Inflammatory macrophage treated with lipopolysaccharide for 1 hour (primary cell): ENCODE measurements around the gene CALCR.
"Not testable (repeated sequence)": the region's sequence is repeated elsewhere in the genome, so short reads cannot be mapped to it uniquely, and the experiment has no call there.

Experiments used
- DNase-seq, 2 donors: peaks; one replicate each; pipeline ENCODE4 v3.0.0-alpha.2; 2020 to 2022

The CALCR gene

DNA sequence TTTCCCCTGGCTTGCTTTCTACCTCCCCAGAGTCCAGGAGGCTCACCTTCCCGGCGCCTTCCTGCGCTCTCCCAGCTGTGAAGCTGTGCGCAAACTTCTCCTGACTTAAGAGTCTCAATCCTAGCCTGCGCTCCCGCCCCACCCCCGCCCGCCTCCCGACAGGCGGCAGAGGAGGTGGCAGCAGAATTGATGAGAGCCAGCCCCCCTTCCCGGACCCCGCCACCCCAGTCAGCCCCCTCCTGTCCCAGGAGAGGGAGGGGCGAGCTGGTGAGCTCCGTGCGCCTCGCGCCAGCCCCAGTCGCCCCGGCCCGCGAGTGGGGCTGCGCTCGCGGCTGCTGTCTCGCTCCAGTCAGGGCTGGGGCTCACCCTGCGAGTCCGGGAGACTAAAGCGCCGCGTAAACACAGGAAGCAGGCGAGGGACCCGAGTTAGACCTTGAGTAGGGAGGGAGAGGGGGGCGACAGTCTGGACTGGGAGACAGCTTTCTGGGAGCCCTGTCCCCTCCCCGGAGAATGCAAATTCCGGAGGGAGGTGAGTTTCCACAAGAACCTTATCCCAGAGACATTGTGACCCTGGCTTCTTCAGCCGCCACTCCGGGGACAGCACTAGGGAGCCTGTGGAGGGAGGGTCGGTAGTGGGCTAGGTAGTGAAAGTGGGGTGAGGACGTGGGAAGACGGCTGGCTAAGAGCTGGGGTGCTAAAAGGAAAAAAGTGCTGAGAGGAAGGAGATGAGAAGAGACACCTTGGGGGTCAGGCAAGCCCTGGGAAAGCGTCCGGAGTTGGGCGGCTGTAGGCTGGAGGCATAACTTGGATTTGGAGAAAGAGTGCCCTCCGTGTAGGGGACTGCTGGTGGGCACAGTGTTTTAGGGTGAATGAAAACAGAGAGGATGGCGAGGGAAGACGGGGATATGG is at the start of gene CALCR:
TSS of gene CALCR (minus strand) at position 79 of the 909 bp plus-strand sequence. CDS start 87,743 bp downstream, outside the sequence.
- DNase-seq = no peak

DNA sequence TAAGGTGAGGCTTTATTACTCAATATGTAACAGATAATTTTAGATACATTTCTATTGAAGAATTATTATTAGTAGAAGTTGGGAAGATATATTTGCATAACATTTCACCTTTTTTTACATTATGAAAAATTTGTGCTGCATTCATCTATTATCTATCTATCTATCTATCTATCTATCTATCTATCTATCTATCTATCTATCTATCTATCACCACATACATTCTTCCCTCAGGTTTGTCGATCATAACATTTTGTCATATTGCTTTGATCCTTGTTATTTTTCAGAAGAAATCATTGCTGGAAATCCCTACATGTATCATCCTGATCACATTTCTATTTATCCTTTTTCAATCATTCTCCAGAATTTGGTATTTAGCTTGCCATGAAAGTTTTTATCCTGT is 49.3 kb upstream of the CALCR start:
- no peak for DNase-seq

DNA sequence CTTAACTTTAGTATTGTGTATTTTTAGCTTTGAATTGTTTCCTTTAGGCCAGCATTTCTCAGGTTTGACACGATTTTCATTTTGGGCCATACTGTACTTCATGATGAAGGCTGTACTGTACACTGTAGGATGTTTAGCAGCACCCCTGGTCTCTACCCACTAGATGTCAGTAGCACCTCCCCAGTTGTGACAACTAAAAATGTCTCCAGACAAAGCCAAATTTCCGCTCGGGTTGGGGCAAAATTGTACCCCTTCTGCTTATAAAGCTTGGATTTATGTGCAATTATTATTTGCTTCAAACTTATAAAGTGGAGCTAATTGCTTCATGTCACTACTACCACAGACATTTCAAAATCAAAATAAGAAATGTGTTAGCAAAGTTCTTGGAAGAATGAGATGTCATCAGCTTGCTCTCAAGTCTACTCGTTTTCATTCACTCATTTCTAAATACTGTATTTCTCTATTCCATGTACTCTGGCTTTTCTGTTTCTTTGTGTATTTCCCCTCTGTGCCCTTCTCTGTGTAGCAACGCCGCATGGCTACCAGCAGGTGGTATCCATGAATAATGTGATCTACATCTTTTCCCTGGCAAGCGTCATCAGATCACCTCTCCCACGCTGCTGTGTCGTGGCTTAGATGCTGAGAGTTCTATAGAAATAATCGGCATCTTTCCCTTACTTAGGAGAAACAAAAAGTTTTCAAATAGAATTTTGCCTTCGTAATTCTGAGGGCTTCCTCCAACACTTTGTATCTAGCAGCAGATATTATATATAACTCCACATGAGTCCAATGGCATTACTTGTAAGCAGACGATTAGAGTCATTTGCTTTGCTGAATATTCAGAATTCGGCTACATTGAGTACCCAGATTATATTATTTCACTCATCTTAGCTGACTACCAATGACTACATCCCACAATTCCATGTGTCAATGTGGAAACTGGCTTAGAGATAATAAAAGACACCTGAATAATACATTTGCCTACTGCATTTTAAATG is 47.8 kb upstream of the CALCR start:
- no peak for DNase-seq

DNA sequence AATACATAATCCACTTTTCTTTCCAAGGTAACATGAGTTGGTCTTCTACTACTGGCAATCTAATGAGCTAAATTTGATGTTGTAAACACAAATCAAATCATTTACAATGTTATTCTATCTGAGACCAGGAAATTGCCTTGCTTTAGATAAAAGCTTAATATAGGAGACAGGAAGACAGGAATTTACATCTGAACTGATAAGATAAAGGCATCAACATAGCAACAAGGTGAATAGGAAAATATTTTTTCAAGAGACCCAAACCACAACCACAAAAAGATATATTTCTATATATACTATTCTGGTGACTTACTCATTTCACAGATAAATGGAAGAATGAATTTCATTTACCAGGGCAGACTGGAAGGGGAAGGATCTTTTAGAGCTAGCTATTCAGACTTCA is 46.3 kb upstream of the CALCR start:
- no peak for DNase-seq

DNA sequence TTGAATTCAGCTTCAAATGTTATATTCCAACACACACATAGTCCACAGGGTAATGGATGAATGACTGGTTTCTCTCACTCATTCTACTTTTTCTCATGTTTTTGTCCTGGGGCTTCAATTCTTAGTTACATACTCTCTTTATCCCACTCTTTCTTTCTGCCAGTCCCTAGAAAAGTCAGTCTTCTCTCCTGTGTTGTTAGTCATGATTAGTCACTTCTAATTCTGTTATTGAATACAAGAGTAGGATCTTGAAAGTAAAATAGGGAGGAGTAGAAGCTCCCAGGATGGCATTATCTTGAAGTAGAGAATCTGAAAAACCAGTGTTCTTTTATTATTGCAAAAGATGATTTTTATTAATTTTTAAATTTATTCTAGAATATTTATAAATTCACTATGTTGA is 45.5 kb upstream of the CALCR start:
- DNase-seq = no peak

DNA sequence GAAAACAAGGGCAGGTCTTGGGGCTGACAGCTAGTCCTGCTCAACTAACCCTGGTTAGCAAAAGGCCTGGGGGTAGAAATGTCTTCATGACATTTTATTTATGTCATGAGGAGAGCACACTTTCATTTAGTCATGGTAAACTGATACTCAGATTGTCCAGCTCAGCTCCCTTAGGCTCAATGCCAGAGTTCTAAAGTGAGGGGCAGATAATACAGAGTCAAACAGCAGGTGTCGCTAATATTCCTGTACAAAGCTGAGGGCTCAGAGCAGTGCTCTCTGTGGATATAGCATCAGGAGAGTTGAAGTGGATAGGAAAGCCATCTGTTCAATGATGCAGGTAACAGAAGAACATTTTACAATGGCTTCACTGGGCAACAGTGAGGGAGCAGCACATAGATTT is 26.8 kb upstream of the CALCR start:
- DNase-seq = no peak

DNA sequence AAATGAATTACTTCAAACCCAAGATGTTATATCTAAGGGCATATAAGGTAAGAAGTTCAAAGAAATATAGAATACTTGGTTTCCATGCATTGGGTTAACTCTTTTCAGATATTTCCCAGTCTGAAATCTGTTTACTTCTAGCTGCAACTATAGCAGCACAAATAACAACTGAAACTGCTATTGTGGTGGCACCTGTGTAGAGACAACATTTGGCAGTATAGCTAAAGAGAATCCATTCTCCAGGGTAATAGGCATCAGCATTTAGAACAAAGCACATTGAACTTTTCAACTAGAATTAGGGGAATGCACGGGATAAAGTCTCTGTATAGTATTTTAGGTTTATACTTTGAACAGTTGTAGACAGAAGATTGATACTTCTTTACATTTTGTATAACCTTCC is 19.7 kb upstream of the CALCR start:
- no peak for DNase-seq

DNA sequence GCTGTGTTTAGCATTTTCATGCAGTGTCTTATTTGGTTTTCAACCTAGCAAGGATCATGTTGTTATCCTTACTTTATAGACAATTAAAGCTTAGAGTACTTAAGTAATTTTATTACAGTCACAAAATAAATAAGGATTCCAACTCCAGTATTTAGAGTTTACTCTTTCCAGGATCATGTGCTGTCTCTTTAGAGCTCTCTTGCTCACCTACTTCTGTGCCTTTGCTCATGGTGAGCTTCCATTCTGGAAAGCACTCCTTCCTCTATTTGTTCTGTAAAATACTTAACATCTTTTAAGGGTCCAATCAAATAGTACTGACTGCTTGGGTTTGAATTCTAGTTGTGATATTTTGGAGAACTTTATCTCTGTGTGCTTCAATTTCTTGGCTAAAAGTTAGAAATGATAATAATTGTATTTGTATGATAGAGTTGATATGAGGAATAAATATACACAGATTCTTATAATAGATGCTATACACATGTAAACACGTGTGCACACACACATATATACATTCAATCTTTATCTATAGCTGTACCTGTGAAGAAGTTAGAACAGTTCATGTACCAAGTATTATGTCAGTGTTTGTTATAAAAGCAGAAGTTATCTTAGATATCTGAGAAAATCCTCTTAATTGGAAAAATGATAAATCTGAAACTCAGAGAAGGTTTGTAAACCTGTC is 18.2 kb upstream of the CALCR start:
- no peak for DNase-seq

DNA sequence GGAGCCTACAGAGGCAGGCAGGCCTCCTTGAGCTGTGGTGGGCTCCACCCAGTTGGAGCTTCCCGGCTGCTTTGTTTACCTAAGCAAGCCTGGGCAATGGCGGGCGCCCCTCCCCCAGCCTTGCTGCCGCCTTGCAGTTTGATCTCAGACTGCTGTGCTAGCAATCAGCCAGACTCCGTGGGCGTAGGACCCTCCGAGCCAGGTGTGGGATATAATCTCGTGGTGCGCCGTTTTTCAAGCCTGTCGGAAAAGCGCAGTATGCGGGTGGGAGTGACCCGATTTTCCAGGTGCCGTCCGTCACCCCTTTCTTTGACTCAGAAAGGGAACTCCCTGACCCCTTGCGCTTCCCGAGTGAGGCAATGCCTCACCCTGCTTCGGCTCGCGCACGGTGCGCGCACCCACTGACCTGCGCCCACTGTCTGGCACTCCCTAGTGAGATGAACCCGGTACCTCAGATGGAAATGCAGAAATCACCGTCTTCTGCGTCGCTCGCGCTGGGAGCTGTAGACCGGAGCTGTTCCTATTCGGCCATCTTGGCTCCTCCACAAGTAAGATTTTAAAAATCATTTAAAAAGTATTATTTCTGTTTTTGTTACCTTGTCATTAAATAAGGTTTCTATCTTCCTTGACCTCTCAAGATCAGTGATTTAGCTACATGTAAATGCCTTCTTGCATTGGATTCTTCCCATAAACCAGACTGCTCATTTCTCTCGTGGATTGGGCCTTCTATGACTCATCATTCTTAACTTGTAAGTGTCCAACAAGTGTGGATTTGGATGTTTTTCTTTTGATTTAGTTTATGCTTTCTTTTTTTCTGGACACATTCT is 16.9 kb upstream of the CALCR start:
- DNase-seq = not testable (repeated sequence)

DNA sequence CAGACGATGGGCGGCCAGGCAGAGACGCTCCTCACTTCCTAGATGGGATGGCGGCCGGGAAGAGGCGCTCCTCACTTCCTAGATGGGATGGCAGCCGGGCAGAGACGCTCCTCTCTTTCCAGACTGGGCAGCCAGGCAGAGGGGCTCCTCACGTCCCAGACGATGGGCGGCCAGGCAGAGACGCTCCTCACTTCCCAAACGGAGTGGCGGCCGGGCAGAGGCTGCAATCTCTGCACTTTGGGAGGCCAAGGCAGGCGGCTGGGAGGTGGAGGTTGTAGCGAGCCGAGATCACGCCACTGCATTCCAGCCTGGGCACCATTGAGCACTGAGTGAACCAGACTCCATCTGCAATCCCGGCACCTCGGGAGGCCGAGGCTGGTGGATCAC is 11.9 kb upstream of the CALCR start:
- not testable (repeated sequence) for DNase-seq

DNA sequence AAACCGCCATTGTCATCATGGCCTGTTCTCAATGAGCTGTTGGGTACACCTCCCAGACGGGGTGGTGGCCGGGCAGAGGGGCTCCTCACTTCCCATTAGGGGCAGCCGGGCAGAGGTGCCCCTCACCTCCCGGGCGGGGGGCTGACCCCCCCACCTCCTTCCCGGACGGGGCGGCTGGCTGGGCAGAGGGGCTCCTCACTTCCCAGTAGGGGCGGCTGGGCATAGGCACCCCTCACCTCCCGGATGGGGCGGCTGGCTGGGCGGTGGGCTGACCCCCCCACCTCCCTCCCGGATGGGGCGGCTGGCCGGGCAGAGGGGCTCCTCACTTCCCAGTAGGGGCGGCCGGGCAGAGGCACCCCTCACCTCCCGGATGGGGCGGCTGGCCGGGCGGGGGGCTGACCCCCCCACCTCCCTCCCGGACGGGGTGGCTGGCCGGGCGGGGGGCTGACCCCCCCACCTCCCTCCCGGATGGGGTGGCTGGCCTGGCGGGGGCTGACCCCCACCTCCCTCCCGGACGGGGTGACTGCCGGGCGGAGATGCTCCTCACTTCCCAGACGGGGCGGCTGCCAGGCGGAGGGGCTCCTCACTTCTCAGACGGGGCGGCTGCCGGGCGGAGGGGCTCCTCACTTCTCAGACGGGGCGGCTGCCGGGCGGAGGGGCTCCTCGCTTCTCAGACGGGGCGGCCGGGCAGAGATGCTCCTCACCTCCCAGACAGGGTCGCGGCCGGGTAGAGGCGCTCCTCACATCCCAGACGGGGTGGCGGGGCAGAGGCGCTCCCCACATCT is 11.4 kb upstream of the CALCR start:
- not testable (repeated sequence) for DNase-seq

DNA sequence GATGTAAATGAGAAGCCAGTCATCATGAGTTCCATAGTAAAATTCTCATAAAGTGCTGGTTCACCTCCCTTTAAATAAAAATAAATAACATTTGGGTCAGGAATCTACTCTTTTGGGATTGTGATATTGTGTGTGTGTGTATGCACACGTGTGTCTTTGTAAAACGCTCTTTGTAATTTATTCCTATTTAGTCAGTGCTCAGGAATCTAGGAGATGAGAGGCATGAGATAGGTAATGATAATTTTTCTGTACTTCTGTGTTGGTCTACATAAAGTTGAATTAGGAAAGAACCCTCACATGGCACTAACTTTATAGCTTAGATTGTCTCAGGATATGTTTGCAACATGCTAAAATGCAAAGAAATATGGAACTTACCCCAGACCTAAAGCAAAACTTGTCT is 4.9 kb upstream of the CALCR start:
- no peak for DNase-seq

DNA sequence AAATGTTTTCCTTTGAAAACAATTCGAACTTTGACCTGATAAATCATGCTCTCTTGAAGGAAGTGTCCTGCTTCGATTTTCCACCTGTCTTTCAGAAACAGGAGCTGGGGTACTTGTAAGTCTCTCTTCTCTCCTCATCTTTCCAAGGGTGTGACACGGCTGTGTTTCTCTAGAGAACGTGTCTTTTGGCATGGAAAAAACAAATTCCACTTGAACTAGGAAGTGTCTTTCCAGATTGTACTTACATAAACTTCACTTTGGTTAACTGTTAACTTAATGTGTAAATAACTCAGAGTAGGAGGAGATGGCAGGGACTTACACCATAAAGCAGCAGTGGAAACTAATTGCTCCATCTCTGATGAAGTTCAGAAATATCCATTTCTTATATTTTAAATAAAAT is 4.2 kb upstream of the CALCR start:
- no peak for DNase-seq

DNA sequence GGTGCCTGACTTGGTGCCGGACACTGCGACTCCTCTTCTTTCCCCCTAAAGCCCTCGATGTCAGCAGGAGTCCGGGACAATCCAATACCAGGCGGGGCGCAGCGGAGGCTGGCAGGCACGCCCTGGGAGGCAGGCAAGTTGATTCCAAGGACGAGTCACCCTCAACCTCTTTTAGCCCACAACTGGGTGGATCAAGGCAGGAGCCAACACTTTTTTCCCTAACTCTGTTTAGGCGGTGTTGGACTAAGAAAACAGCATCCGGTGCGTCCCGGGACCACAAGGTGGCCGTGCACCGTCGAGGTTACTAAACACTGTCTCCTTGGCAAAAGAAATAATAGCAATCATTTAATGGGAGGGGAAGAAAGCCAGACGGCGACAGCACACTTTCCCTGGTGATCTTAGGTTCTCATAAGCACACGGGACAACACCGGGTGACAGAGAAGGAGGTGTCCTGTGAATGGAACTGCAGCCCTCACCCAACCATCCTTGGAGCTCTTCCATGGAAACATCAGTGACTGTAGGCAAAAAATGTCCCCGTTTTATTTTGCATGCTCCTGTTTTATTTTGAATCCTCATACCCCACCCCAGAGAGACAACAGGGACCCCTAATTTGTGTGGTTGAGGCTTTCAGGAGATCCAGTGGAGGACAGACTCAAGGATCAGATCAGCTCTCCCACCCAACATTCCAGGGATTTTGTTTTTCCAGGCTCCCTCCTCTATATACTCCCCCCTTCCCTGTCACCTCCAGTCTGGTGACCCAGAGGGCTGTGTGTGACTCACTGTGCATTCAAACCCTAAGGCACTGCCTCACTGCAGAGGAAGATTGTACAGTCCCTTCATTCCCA is 1.3 kb upstream of the CALCR start:
- DNase-seq = no peak

DNA sequence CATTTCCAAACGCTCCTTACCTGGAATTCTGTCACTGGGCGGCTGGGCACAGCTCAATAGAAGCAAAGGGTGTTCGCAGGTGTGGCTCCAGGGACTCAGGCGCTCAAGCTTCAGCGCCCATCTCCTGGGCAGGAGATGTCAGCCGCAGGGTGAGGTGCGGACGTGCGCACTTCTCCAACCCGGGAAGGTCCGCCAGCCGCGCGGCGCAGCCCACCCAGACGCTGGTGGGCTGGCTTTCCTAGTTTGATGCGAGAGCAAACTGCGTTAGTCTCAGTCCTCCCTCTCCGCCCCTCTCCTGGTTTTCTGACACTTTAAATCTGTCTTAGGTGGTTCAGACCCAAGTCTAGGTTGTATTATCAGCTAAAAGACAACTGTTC is 267 bp downstream of the CALCR start:
- no peak for DNase-seq

DNA sequence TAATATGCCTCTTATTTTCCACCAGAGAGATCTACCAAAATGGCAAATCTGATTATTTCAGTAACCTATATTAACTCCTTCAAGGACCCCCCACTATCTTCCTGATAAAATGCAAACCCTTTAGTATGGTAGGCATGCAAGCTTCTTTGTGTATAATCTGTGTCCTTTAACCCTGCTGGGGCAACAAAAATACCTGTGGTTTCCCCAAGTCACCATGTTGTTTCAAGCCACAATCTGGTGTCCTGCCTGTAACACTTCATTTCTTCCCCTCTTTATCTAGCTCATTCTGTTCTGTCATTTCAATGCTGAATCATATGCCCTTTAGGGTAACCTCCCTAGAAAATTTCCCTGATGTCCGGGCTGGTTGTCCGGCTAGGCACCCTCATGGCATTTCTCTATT is 5.3 kb downstream of the CALCR start:
- no peak for DNase-seq

DNA sequence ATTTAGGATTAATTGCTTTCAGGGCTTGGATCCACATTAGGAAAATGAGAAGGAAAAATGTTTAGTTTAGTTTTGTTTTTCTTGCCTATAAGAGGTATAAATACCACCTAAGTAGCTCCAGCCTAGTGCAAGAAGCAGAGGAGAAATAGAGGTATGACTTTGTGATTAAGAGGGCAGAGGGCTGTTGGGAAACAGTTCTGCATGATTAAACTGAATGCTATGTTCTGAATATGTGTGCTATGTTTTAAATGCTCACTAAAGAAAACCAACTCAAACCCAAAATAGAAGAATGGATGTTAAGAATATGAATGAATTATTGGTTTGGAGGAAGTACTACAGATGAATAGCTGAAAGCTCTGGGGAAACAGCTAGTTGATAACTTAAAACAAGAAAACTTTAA is 7.6 kb downstream of the CALCR start:
- DNase-seq = no peak

DNA sequence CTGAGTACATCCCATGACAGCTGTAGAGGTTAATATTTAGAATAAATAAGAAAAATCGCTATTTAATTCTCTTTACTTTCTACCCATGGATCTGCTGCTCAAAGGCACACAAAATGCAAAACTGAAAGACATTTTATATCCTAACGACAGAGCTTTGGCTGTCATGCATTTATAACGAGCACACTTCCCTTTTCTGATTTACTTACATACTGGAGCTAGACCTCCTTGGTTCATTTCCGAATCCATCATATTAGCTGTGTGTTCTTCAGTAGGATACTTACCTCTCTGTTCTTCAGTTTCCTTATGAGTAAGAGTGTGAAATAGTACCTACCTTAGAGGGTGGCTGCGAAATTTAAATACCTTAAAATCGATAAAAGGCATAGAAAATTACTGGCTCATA is 10.9 kb downstream of the CALCR start:
- DNase-seq = peak in 1 of 2 donors; percentile 12

DNA sequence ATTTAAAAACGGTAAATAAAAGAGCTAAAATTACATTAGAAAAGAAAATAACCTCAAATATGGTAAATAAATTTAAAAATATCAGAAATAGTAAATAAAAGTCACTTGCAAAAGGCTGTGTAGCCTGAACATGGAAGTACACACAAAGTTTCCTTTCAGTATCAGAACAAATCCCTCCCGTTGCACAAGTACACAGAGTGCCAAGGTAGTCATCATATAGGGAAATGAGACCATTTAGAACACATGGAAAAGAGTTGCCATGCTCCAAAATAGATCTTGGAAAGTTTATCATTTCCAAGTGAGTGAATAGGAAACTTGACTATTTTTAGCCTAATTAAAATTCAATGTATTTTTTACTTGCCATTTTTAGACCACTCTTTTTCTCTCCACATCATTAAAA is 11.6 kb downstream of the CALCR start:
- DNase-seq = peak in 1 of 2 donors; percentile 8

DNA sequence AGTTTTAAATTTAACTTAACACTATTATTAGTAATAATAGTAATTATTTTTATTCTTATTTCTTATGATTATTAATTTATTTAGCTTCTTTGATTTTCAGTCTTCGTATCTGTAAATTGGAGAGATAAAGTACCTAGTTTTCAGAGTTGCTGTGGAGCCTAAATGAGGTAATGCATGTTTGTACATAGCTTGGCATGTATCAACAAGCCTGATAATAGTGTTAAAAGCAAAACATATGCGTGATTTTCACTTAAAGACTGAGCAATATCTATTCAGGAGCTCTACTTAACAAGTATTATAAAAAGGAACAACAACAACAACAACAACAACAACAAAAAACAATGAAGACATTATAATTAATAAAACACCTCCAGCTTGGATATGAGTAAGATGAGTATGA is 12.4 kb downstream of the CALCR start:
- no peak for DNase-seq
